ENCODE measurements around the gene RANBP1.

Gene RANBP1

GRCh38 chr22:20139391-20140106 lies 23.6 kb downstream of the RANBP1 start:
- TF ChIP-seq CTCF (IDR thresholded peaks at IDR 0.05; ENCODE audit: low read length, missing control alignments) = no peak
- no peak overlapping the region for H3K4me3 ChIP-seq (replicated peaks; ENCODE audit: low read depth, low read length)
- DNase-seq (ENCODE audit: low read depth) = no peak

GRCh38 chr22:20140107-20140445 lies 24.2 kb downstream of the RANBP1 start:
- DNase-seq (ENCODE audit: low read depth) = no peak
- no peak for TF ChIP-seq CTCF (IDR thresholded peaks at IDR 0.05; ENCODE audit: low read length, missing control alignments)
- no peak overlapping the region for H3K4me3 ChIP-seq (replicated peaks; ENCODE audit: low read depth, low read length)

GRCh38 chr22:20140521-20140964 lies 24.6 kb downstream of the RANBP1 start:
- DNase-seq (ENCODE audit: low read depth) = no peak
- H3K4me3 ChIP-seq (replicated peaks; ENCODE audit: low read depth, low read length) = no peak overlapping the region
- TF ChIP-seq CTCF (IDR thresholded peaks at IDR 0.05; ENCODE audit: low read length, missing control alignments) = no peak

- DNase-seq (ENCODE audit: low read depth) = peak; percentile 43
- no peak for TF ChIP-seq CTCF (IDR thresholded peaks at IDR 0.05; ENCODE audit: low read length, missing control alignments)
- no peak overlapping the region for H3K4me3 ChIP-seq (replicated peaks; ENCODE audit: low read depth, low read length)
These were observed 25.5 kb downstream of the RANBP1 start for GRCh38 chr22:20141186-20142077.

GRCh38 chr22:20142711-20143621 lies 27.1 kb downstream of the RANBP1 start:
- no peak for TF ChIP-seq CTCF (IDR thresholded peaks at IDR 0.05; ENCODE audit: low read length, missing control alignments)
- H3K4me3 ChIP-seq (replicated peaks; ENCODE audit: low read depth, low read length) = no peak overlapping the region
- no peak for DNase-seq (ENCODE audit: low read depth)

- H3K4me3 ChIP-seq (replicated peaks; ENCODE audit: low read depth, low read length) = no peak overlapping the region
- no peak for DNase-seq (ENCODE audit: low read depth)
- no peak for TF ChIP-seq CTCF (IDR thresholded peaks at IDR 0.05; ENCODE audit: low read length, missing control alignments)
These were observed 28.2 kb downstream of the RANBP1 start for GRCh38 chr22:20143883-20144665.

Measured in fibroblast of pulmonary artery (primary cell).